Right lobe of liver (tissue), 4 donors: ENCODE data around the gene TNS1.

Source experiments
- CTCF ChIP-seq, 4 donors: fragments of 200-600 bp in 3 of 4; fragments of 450-650 bp in 1 of 4; IDR thresholded peaks; one replicate each; pipeline versions ENCODE4 v1.5.1 to v1.8.0; 2016 to 2022; ENCODE audit warnings: antibody characterized with exemption in 4 of 4, mild to moderate bottlenecking in 2 of 4
- POLR2A ChIP-seq: fragments of 450-650 bp; IDR thresholded peaks from one replicate; pipeline ENCODE4 v1.6.1; 2017; ENCODE audit warnings: antibody characterized with exemption, mild to moderate bottlenecking
- donor health status: DM: no; HTN: no; CAD: no.
- donor health status: DM: no; HTN: no; CAD: no.
- donor health status: DM: no; HTN: yes; CAD: no.

GRCh38 chr2:217978536-217979150 lies 24.2 kb downstream of the TNS1 start:
- no peak for TF ChIP-seq CTCF (IDR thresholded peaks at IDR 0.05)
- TF ChIP-seq POLR2A: no peak
